IMR-90 (cell line): ENCODE results near the gene ITSN2. TPM values are rescaled to one million over a fixed set of nuclear protein-coding genes. Genes with fewer than 3 reads are reported as not detected.
A peak's percentile ranks its signal among the peaks of the same experiment; 100 is the strongest.

ENCODE experiments used
- ATAC-seq: fragments of 200-7000 bp; cut with Tn5 transposase; 2 replicates; pipeline ENCODE4 v1.9.1; 2020; ENCODE audit warnings: low read depth, mild to moderate bottlenecking, moderate library complexity
- BruUV-seq: library from RNA; stranded (reverse); fragments of 400-500 nt; replicated peaks from 2 replicates; lab custom pipeline; 2021; lab: Mats Ljungman, UMichigan
- CTCF ChIA-PET: fragments of 300-600 bp; formaldehyde crosslinking; extraction: SDS; loops from one replicate; lab custom pipeline; 2021; ENCODE audit warnings: antibody characterized with exemption; lab: Yijun Ruan, JAX
- POLR2A ChIA-PET: fragments of 300-600 bp; sonication (Branson Sonifier 250); formaldehyde crosslinking; loops from one replicate; lab custom pipeline; 2022; ENCODE audit warnings: antibody characterized with exemption; ENCODE audit not compliant: unreplicated experiment; lab: Charles Lee
- DNase-seq: peaks from one replicate; pipeline ENCODE4 v3.0.0; 2013
- H2AFZ ChIP-seq: replicated peaks from 2 replicates; pipeline ENCODE3; 2013; ENCODE audit warnings: low read length, mild to moderate bottlenecking; ENCODE audit not compliant: poor library complexity
- H2AK5ac ChIP-seq: 2 replicates; pipeline ENCODE4 v1.6.1; 2013; ENCODE audit warnings: low read depth, low read length, inconsistent platforms
- H2AK9ac ChIP-seq: replicated peaks from 2 replicates; pipeline ENCODE3; 2013; ENCODE audit warnings: mild to moderate bottlenecking, low read depth, low read length, moderate library complexity; ENCODE audit not compliant: poor library complexity
- H2BK120ac ChIP-seq: 2 replicates; pipeline ENCODE4 v1.6.1; 2013; ENCODE audit warnings: low read depth, low read length, inconsistent platforms
- H2BK15ac ChIP-seq: 3 replicates; pipeline ENCODE4 v1.6.1; 2013; ENCODE audit warnings: low read depth, low read length, inconsistent platforms
- H2BK20ac ChIP-seq: 2 replicates; pipeline ENCODE4 v1.6.1; 2013; ENCODE audit warnings: low read depth, mild to moderate bottlenecking, inconsistent platforms, low read length, moderate library complexity
- H2BK5ac ChIP-seq: 2 replicates; pipeline ENCODE4 v1.6.1; 2013; ENCODE audit warnings: mild to moderate bottlenecking, low read depth, low read length, inconsistent platforms; ENCODE audit not compliant: poor library complexity, severe bottlenecking
- H3K14ac ChIP-seq: replicated peaks from 2 replicates; pipeline ENCODE4 v1.6.1; 2013; ENCODE audit warnings: low read depth, low read length, inconsistent platforms
- H3K18ac ChIP-seq: 2 replicates; pipeline ENCODE4 v1.6.1; 2013; ENCODE audit warnings: low read depth, low read length, control low read depth
- H3K23ac ChIP-seq: 2 replicates; pipeline ENCODE4 v1.6.1; 2013; ENCODE audit warnings: low read depth, low read length, inconsistent platforms
- H3K27ac ChIP-seq: 2 replicates; pipeline ENCODE4 v1.5.1; 2013; ENCODE audit warnings: mild to moderate bottlenecking, control low read depth, low read length; ENCODE audit not compliant: insufficient read depth
- H3K27me3 ChIP-seq: 2 replicates; pipeline ENCODE4 v1.6.1; 2013; ENCODE audit warnings: low read length; ENCODE audit not compliant: control insufficient read depth, insufficient read depth
- H3K36me3 ChIP-seq: 2 replicates; pipeline ENCODE4 v1.6.1; 2013; ENCODE audit warnings: low read length, mixed read lengths; ENCODE audit not compliant: control insufficient read depth, insufficient read depth
- H3K4ac ChIP-seq: 2 replicates; pipeline ENCODE4 v1.6.1; 2013; ENCODE audit warnings: low read depth, low read length, inconsistent platforms
- H3K4me1 ChIP-seq: 2 replicates; pipeline ENCODE4 v1.6.1; 2013; ENCODE audit warnings: low read length, mixed read lengths; ENCODE audit not compliant: control insufficient read depth, insufficient read depth
- H3K4me2 ChIP-seq: 2 replicates; pipeline ENCODE4 v1.6.1; 2013; ENCODE audit warnings: low read depth, mild to moderate bottlenecking, control low read depth, low read length, moderate library complexity
- H3K4me3 ChIP-seq: 2 replicates; pipeline ENCODE4 v1.5.1; 2013; ENCODE audit warnings: low read depth, mild to moderate bottlenecking, control low read depth, low read length, moderate library complexity; ENCODE audit not compliant: insufficient read depth
- H3K56ac ChIP-seq: 2 replicates; pipeline ENCODE4 v1.6.1; 2013; ENCODE audit warnings: low read length, inconsistent platforms; ENCODE audit not compliant: insufficient read depth; ENCODE audit errors: extremely low read depth
- H3K79me1 ChIP-seq, 2 experiments: 2 replicates each; pipeline ENCODE4 v1.6.1; 2013; ENCODE audit warnings: low read length in 2 of 2, inconsistent platforms in 1 of 2, low read depth in 1 of 2
- H3K9ac ChIP-seq: 2 replicates; pipeline ENCODE4 v1.6.1; 2013; ENCODE audit warnings: low read depth, low read length, control low read depth
- H3K9me1 ChIP-seq: 2 replicates; pipeline ENCODE4 v1.6.1; 2013; ENCODE audit warnings: low read length, inconsistent platforms; ENCODE audit not compliant: insufficient read depth
- H3K9me3 ChIP-seq: 2 replicates; pipeline ENCODE4 v1.6.1; 2013; ENCODE audit warnings: low read length; ENCODE audit not compliant: control insufficient read depth, insufficient read depth
- H4K20me1 ChIP-seq: 2 replicates; pipeline ENCODE4 v1.6.1; 2013; ENCODE audit warnings: low read length, inconsistent platforms; ENCODE audit not compliant: insufficient read depth
- H4K5ac ChIP-seq: 2 replicates; pipeline ENCODE4 v1.6.1; 2013; ENCODE audit warnings: mild to moderate bottlenecking, low read depth, low read length, control low read depth
- H4K8ac ChIP-seq, 2 experiments: 2 replicates each; pipeline ENCODE4 v1.6.1; 2013; ENCODE audit warnings: low read depth in 2 of 2, low read length in 2 of 2, control low read depth in 1 of 2, inconsistent platforms in 1 of 2
- H4K91ac ChIP-seq: 2 replicates; pipeline ENCODE4 v1.6.1; 2013; ENCODE audit warnings: low read depth, low read length, inconsistent platforms; ENCODE audit not compliant: insufficient read depth
- CEBPB ChIP-seq: IDR thresholded peaks from 2 replicates; pipeline ENCODE4 v1.6.1; 2012; ENCODE audit warnings: low read depth, low read length, improper control_type of control experiment
- MAFK ChIP-seq: IDR thresholded peaks from 2 replicates; pipeline ENCODE4 v1.6.1; 2012; ENCODE audit warnings: low read depth, low read length, improper control_type of control experiment
- NFE2L2 ChIP-seq: fragments of 150-350 bp; IDR thresholded peaks from 2 replicates; pipeline ENCODE4 v1.6.1; 2016; ENCODE audit warnings: low read depth, mild to moderate bottlenecking, low read length
- RAD21 ChIP-seq: IDR thresholded peaks from 2 replicates; pipeline ENCODE4 v1.6.1; 2012; ENCODE audit warnings: low read length, improper control_type of control experiment
- RCOR1 ChIP-seq: IDR thresholded peaks from 2 replicates; pipeline ENCODE4 v1.6.1; 2012; ENCODE audit warnings: mild to moderate bottlenecking, low read length, improper control_type of control experiment; ENCODE audit not compliant: insufficient replicate concordance
- WGBS, 2 experiments: methylation state at CpG; one replicate each; pipeline versions ENCODE4 v1.1.5 to v1.1.7; 2013; ENCODE audit warnings: missing lambda C conversion rate in 2 of 2; ENCODE audit not compliant: insufficient read length in 1 of 2; ENCODE audit errors: extremely low coverage in 2 of 2; 5-methylcytosine and 5-hydroxymethylcytosine counted together
- dilution Hi-C: fragments of 300-500 bp; cut with HindIII; formaldehyde crosslinking; loops from one replicate; pipeline ENCODE4 v1.14.3; 2018; ENCODE audit warnings: low sequenced_read_pairs; ENCODE audit not compliant: unreplicated experiment
- in situ Hi-C: fragments of 300-500 bp; cut with MboI; formaldehyde crosslinking; loops from 3 replicates; pipeline ENCODE4 v1.14.3; 2019; ENCODE audit warnings: low sequenced_read_pairs, inconsistent platforms, mixed read lengths
- intact Hi-C: fragments of 100-400 bp; cut with micrococcal nuclease; formaldehyde crosslinking; loops from 2 replicates; pipeline ENCODE4 v1.10.0; 2022
- polyA plus RNA-seq, 3 experiments: library from polyadenylated mRNA; depleted of rRNA; stranded (reverse); fragments of >200 nt; gene quantifications; 2 replicates each; pipeline ENCODE4 v1.2.3, GENCODE V29; 2012; ENCODE audit warnings: low replicate concordance in 1 of 3
- total RNA-seq: library from RNA; depleted of rRNA; stranded (reverse); fragments of >200 nt; gene quantifications from 2 replicates; pipeline ENCODE4 v1.2.3, GENCODE V29; 2012
- TF ChIP-seq, protein P1 (sequence below): fragments of 150-350 bp; IDR thresholded peaks from 2 replicates; pipeline ENCODE4 v1.6.1; 2016; ENCODE audit warnings: low read depth, mild to moderate bottlenecking, low read length, moderate library complexity, borderline replicate concordance
- TF ChIP-seq, protein P2 (sequence below): conservative IDR thresholded peaks from 2 replicates; pipeline ENCODE4 v1.5.1; 2012; ENCODE audit warnings: mild to moderate bottlenecking, low read depth, low read length, improper control_type of control experiment

ITSN2 gene
- total and polyA plus RNA-seq, 2 of the 4 experiments (the other 2 are of a cell fraction) = 10.7 to 17.2 TPM

DNA sequence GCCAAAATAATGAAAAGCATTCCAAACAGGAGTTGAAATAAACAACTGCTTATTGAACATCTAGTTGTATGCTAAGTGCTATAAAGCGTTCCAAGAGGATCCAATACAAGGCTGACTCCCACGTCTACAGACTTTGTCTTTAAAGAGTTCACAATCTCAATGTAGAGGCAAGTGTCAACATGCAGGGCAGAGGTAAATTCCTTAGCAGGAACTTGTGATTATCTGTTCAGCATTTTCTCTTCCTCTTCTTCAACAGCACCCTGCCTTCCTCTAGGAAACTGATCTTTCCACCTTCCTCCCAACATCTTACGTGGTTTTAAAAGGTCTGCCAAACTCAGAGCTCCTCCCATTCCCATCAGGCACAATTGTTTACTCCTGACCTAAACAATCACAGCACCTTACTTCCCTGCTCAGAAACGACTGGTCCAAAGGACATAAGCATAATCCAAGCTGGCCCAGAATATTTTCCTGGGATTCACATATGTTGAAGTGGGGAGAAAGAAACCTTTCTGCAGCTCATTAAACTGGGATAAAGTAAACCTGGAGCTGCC lies 83.9 kb downstream of the ITSN2 start:
- DNase-seq = peak; percentile 12
- H2AK9ac ChIP-seq = no peak overlapping the region
- no peak overlapping the region for H3K23ac ChIP-seq
- in situ Hi-C loops = no loop called here
- H3K9me3 ChIP-seq = no peaks in the 10 kb centered on the region
- CTCF ChIA-PET = no interaction called here
- H3K4ac ChIP-seq = no peak overlapping the region
- TF ChIP-seq RCOR1 (no peak), CEBPB (no peak), NFE2L2 (no peak), MAFK (no peak), RAD21 (no peak)
- TF ChIP-seq, protein P1, sequence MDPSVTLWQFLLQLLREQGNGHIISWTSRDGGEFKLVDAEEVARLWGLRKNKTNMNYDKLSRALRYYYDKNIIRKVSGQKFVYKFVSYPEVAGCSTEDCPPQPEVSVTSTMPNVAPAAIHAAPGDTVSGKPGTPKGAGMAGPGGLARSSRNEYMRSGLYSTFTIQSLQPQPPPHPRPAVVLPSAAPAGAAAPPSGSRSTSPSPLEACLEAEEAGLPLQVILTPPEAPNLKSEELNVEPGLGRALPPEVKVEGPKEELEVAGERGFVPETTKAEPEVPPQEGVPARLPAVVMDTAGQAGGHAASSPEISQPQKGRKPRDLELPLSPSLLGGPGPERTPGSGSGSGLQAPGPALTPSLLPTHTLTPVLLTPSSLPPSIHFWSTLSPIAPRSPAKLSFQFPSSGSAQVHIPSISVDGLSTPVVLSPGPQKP = no peak
- TF ChIP-seq, protein P2, sequence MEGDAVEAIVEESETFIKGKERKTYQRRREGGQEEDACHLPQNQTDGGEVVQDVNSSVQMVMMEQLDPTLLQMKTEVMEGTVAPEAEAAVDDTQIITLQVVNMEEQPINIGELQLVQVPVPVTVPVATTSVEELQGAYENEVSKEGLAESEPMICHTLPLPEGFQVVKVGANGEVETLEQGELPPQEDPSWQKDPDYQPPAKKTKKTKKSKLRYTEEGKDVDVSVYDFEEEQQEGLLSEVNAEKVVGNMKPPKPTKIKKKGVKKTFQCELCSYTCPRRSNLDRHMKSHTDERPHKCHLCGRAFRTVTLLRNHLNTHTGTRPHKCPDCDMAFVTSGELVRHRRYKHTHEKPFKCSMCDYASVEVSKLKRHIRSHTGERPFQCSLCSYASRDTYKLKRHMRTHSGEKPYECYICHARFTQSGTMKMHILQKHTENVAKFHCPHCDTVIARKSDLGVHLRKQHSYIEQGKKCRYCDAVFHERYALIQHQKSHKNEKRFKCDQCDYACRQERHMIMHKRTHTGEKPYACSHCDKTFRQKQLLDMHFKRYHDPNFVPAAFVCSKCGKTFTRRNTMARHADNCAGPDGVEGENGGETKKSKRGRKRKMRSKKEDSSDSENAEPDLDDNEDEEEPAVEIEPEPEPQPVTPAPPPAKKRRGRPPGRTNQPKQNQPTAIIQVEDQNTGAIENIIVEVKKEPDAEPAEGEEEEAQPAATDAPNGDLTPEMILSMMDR = no peak
- no peak overlapping the region for H3K4me2 ChIP-seq
- no peak overlapping the region for H2BK15ac ChIP-seq
- no peak overlapping the region for H3K27ac ChIP-seq
- peaks cover 12% of the 10 kb centered on the region for H3K36me3 ChIP-seq
- no peak for ATAC-seq
- H2AFZ ChIP-seq = no peak overlapping the region
- BruUV-seq = no TSS peak
- H4K20me1 ChIP-seq = no peaks in the 10 kb centered on the region
- H2BK120ac ChIP-seq = no peak overlapping the region
- no peak overlapping the region for H2BK5ac ChIP-seq
- no peaks in the 10 kb centered on the region for H3K27me3 ChIP-seq
- H3K18ac ChIP-seq = no peak overlapping the region
- H3K4me1 ChIP-seq = no peaks in the 10 kb centered on the region; the same call in 1 of the 2 replicates
- 0 out of 2 replicates have a peak, but pooled peaks cover 2% of the 10 kb centered on the region for H3K9me1 ChIP-seq
- no peak overlapping the region for H3K14ac ChIP-seq
- POLR2A ChIA-PET = no interaction called here
- no peak overlapping the region for H4K8ac ChIP-seq
- no peak overlapping the region for H3K9ac ChIP-seq
- 80% methylated on average over 1 of the region's 4 CpGs; no CpG with 5 or more reads in 1 of the 2 experiments for WGBS, 2 experiments
- no peak overlapping the region for H2AK5ac ChIP-seq
- no peak overlapping the region for H4K91ac ChIP-seq
- H2BK20ac ChIP-seq = no peak overlapping the region
- H3K79me1 ChIP-seq = peaks cover 0 to 3% of the 10 kb centered on the region in 2 experiments; a peak in 1 of 4 replicates
- H3K4me3 ChIP-seq = no peak overlapping the region
- intact Hi-C loops = no loop called here
- H4K5ac ChIP-seq = no peak overlapping the region
- dilution Hi-C loops = no loop called here
- no peak overlapping the region for H3K56ac ChIP-seq
